Measurements from ENCODE around the gene GCNA.

- TF ChIP-seq EZH2phosphoT487 (IDR thresholded peaks at IDR 0.05; ENCODE audit: borderline replicate concordance, low read length) (no peak), CTCF (conservative IDR thresholded peaks at IDR 0.05; ENCODE audit: low read depth, low read length) (no peak)
Observed at GRCh38 chrX:71659959-71660358, 81.7 kb downstream of the GCNA start.

Data from PC-3 (cell line).